ENCODE results near the gene GNE.
"Not testable (repeated sequence)": the region's sequence is repeated elsewhere in the genome, so short reads cannot be mapped to it uniquely, and the experiment has no call there.

GNE gene

GRCh38 chr9:36258208-36258995 is at the start of gene GNE:
TSS of gene GNE (minus strand) at chr9:36258448. CDS start at chr9:36249355, 9,093 bp downstream.
- H4K20me1 ChIP-seq (ENCODE audit: insufficient read depth, low read length), result no peaks in the 10 kb centered on the region
- no peaks in the 10 kb centered on the region for H3K9me2 ChIP-seq (ENCODE audit: low read depth, low read length)
- TF ChIP-seq EZH2 (IDR thresholded peaks at IDR 0.05; ENCODE audit: borderline replicate concordance, low read length), result no peak
- TF ChIP-seq CTCF (IDR thresholded peaks at IDR 0.05; ENCODE audit: low read length), result no peak
- H2AFZ ChIP-seq (ENCODE audit: low read length), result peak within 1 kb of the TSS; percentile 50; the same call in 1 of the 2 replicates
- H3K4me1 ChIP-seq (ENCODE audit: insufficient read depth, low read length, severe bottlenecking), result peaks cover 11% of the 10 kb centered on the region
- H3K9ac ChIP-seq (ENCODE audit: low read length), result peak within 1 kb of the TSS; percentile 79
- H3K4me2 ChIP-seq (ENCODE audit: low read length), result peak within 1 kb of the TSS; percentile 82
- no peaks in the 10 kb centered on the region for H3K36me3 ChIP-seq (ENCODE audit: insufficient read depth, low read length)
- no peaks in the 10 kb centered on the region for H3F3A ChIP-seq (ENCODE audit: insufficient read depth, low read length)
- no peaks in the 10 kb centered on the region for H3K9me3 ChIP-seq (ENCODE audit: low read length)
- H3K27ac ChIP-seq (ENCODE audit: low read depth, low read length, poor library complexity, severe bottlenecking), result no peak within 1 kb of the TSS
- H3K4me3 ChIP-seq (ENCODE audit: low read depth, low read length, poor library complexity, severe bottlenecking), result peak within 1 kb of the TSS; percentile 93
- no peaks in the 10 kb centered on the region for H3K79me2 ChIP-seq (ENCODE audit: insufficient read depth, low read length)
- H3K27me3 ChIP-seq (ENCODE audit: insufficient read depth, low read length), result no peaks in the 10 kb centered on the region

GRCh38 chr9:36306471-36307306 is 48.4 kb upstream of the GNE start:
- no peak overlapping the region for H3K9ac ChIP-seq (ENCODE audit: low read length)
- H3F3A ChIP-seq (ENCODE audit: insufficient read depth, low read length), result 0 out of 2 replicates have a peak, but pooled peaks cover 2% of the 10 kb centered on the region
- no peaks in the 10 kb centered on the region for H3K9me2 ChIP-seq (ENCODE audit: low read depth, low read length)
- no peaks in the 10 kb centered on the region for H4K20me1 ChIP-seq (ENCODE audit: insufficient read depth, low read length)
- no peaks in the 10 kb centered on the region for H3K27me3 ChIP-seq (ENCODE audit: insufficient read depth, low read length)
- no peaks in the 10 kb centered on the region for H3K79me2 ChIP-seq (ENCODE audit: insufficient read depth, low read length)
- no peaks in the 10 kb centered on the region for H3K36me3 ChIP-seq (ENCODE audit: insufficient read depth, low read length)
- H2AFZ ChIP-seq (ENCODE audit: low read length), result no peak overlapping the region
- H3K4me3 ChIP-seq (ENCODE audit: low read depth, low read length, poor library complexity, severe bottlenecking), result no peak overlapping the region
- TF ChIP-seq CTCF (IDR thresholded peaks at IDR 0.05; ENCODE audit: low read length) (no peak), EZH2 (IDR thresholded peaks at IDR 0.05; ENCODE audit: borderline replicate concordance, low read length) (no peak)
- H3K9me3 ChIP-seq (ENCODE audit: low read length), result no peaks in the 10 kb centered on the region
- H3K27ac ChIP-seq (ENCODE audit: low read depth, low read length, poor library complexity, severe bottlenecking), result no peak overlapping the region
- H3K4me2 ChIP-seq (ENCODE audit: low read length), result no peak overlapping the region
- no peaks in the 10 kb centered on the region for H3K4me1 ChIP-seq (ENCODE audit: insufficient read depth, low read length, severe bottlenecking)

- H3K36me3 ChIP-seq (ENCODE audit: insufficient read depth, low read length); H3K9me3 ChIP-seq (ENCODE audit: low read length); H3K27me3 ChIP-seq (ENCODE audit: insufficient read depth, low read length); H3K79me2 ChIP-seq (ENCODE audit: insufficient read depth, low read length); H3K9ac ChIP-seq (ENCODE audit: low read length); H3K4me2 ChIP-seq (ENCODE audit: low read length); H4K20me1 ChIP-seq (ENCODE audit: insufficient read depth, low read length); H3K4me1 ChIP-seq (ENCODE audit: insufficient read depth, low read length, severe bottlenecking); H3K4me3 ChIP-seq (ENCODE audit: low read depth, low read length, poor library complexity, severe bottlenecking); H2AFZ ChIP-seq (ENCODE audit: low read length); H3K9me2 ChIP-seq (ENCODE audit: low read depth, low read length); H3K27ac ChIP-seq (ENCODE audit: low read depth, low read length, poor library complexity, severe bottlenecking); H3F3A ChIP-seq (ENCODE audit: insufficient read depth, low read length): not testable (repeated sequence)
Measured at GRCh38 chr9:36304366-36304765, 46.1 kb upstream of the GNE start.

All from OCI-LY1 (cell line).